Loucy (cell line): ENCODE measurements around the gene KLF13.

Experiments used
- H2AFZ ChIP-seq: fragments of 200-600 bp; sonication (generic); 2 replicates; pipeline ENCODE4 v1.6.0; 2016; ENCODE audit warnings: antibody characterized with exemption, mild to moderate bottlenecking, low read length, moderate library complexity
- H3F3A ChIP-seq: fragments of 200-600 bp; 2 replicates; pipeline ENCODE4 v1.6.0; 2016; ENCODE audit warnings: antibody characterized with exemption, low read depth, mild to moderate bottlenecking
- H3K27me3 ChIP-seq: fragments of 200-600 bp; sonication (generic); 2 replicates; pipeline ENCODE4 v1.6.1; 2014; ENCODE audit warnings: low read length, mild to moderate bottlenecking; ENCODE audit not compliant: insufficient read depth, poor library complexity, severe bottlenecking
- H3K36me3 ChIP-seq: fragments of 200-600 bp; sonication (generic); 2 replicates; pipeline ENCODE4 v1.6.1; 2016; ENCODE audit warnings: low read length; ENCODE audit not compliant: insufficient read depth
- H3K4me1 ChIP-seq: fragments of 200-600 bp; sonication (generic); 2 replicates; pipeline ENCODE4 v1.5.1; 2014; ENCODE audit warnings: low read length, mild to moderate bottlenecking; ENCODE audit not compliant: insufficient read depth, poor library complexity, severe bottlenecking
- H3K4me2 ChIP-seq: fragments of 200-600 bp; sonication (generic); 2 replicates; pipeline ENCODE4 v1.6.0; 2014; ENCODE audit warnings: antibody characterized with exemption, low read length, low read depth, mild to moderate bottlenecking; ENCODE audit not compliant: poor library complexity, severe bottlenecking
- H3K4me3 ChIP-seq: fragments of 200-600 bp; sonication (generic); 2 replicates; pipeline ENCODE4 v1.5.1; 2014; ENCODE audit warnings: low read length, mild to moderate bottlenecking, mixed read lengths; ENCODE audit not compliant: poor library complexity, severe bottlenecking
- H3K79me2 ChIP-seq: fragments of 200-600 bp; sonication (generic); 2 replicates; pipeline ENCODE4 v1.6.1; 2014; ENCODE audit warnings: low read length; ENCODE audit not compliant: insufficient read depth
- H3K9ac ChIP-seq: fragments of 200-600 bp; sonication (generic); 2 replicates; pipeline ENCODE4 v1.6.0; 2014; ENCODE audit warnings: mild to moderate bottlenecking, low read depth, low read length, moderate library complexity; ENCODE audit not compliant: poor library complexity, severe bottlenecking
- H3K9me2 ChIP-seq: fragments of 200-600 bp; sonication (generic); replicated peaks from 2 replicates; pipeline ENCODE4 v1.6.1; 2016; ENCODE audit warnings: low read depth, low read length, mixed read lengths
- H3K9me3 ChIP-seq: fragments of 200-600 bp; sonication (generic); 2 replicates; pipeline ENCODE4 v1.6.1; 2014; ENCODE audit warnings: mild to moderate bottlenecking, antibody characterized with exemption, low read length, low read depth; ENCODE audit not compliant: insufficient read depth
- H4K20me1 ChIP-seq: fragments of 200-600 bp; sonication (generic); 2 replicates; pipeline ENCODE4 v1.6.0; 2014; ENCODE audit warnings: antibody characterized with exemption, low read length, mild to moderate bottlenecking; ENCODE audit not compliant: insufficient read depth, poor library complexity, severe bottlenecking
- EZH2phosphoT487 ChIP-seq: fragments of 200-600 bp; IDR thresholded peaks from 2 replicates; pipeline ENCODE4 v1.6.1; 2018; ENCODE audit warnings: antibody characterized with exemption, mild to moderate bottlenecking, moderate library complexity, borderline replicate concordance
- TF ChIP-seq, protein P1 (sequence below): fragments of 200-600 bp; sonication (generic); conservative IDR thresholded peaks from 2 replicates; pipeline ENCODE4 v1.5.1; 2014; ENCODE audit warnings: mild to moderate bottlenecking, antibody characterized with exemption, low read length

KLF13 gene

DNA sequence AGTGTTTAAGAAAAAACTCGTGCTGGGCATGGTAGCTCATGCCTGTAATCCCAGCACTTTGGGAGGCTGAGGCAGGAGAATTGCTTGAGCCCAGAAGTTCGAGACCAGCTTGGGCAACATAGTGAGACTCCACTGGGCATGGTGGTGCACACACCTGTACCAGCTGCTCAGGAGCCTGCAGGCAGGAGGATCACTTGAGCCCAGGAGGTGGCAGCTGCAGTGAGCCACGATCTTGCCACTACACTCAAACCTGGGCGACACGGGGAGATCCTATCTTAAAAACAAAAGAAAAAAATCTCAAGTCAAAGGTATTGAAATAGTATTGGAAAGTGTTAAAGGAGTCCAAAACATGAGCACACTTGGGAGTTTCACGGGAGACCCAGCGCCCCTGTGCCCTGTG is 14.0 kb downstream of the KLF13 start:
- H3K79me2 ChIP-seq, result peaks cover 100% of the 10 kb centered on the region
- no peak overlapping the region for H3K4me3 ChIP-seq
- no peak for TF ChIP-seq EZH2phosphoT487
- no peak overlapping the region for H3K9ac ChIP-seq
- H3K27me3 ChIP-seq, result no peaks in the 10 kb centered on the region
- peaks cover 11% of the 10 kb centered on the region; the same call in 1 of the 2 replicates for H3K36me3 ChIP-seq
- no peak overlapping the region for H3K4me2 ChIP-seq
- peaks cover 20% of the 10 kb centered on the region for H3K4me1 ChIP-seq
- no peaks in the 10 kb centered on the region for H3K9me2 ChIP-seq
- peaks cover 93% of the 10 kb centered on the region for H4K20me1 ChIP-seq
- H2AFZ ChIP-seq, result no peak overlapping the region
- no peaks in the 10 kb centered on the region for H3K9me3 ChIP-seq
- no peaks in the 10 kb centered on the region for H3F3A ChIP-seq

DNA sequence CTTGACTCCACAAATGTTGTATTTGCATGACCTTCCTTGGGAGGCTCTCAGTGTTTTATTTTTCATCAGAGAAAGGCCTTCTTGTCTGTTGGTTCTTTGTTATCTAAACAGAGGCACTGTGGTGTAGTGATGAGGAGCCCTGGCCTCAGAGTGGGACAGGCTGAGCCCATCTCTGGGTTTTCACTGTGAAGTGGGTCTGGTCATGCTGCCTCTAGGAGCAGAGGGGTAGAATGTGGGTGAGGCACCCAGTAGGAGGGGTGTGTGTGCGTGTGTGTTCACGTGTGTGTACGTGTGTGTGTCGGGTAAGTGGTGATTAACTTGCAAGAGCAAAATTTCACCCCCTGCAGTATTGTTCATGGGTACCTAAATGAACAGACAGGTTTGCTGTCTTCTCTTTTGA is 14.4 kb downstream of the KLF13 start:
- Histone ChIP-seq H3K27me3 (no peaks in the 10 kb centered on the region), H3K79me2 (peaks cover 100% of the 10 kb centered on the region), H3K4me1 (peaks cover 20% of the 10 kb centered on the region), H2AFZ (no peak overlapping the region), H3K9me3 (no peaks in the 10 kb centered on the region), H3K4me2 (no peak overlapping the region), H3K4me3 (no peak overlapping the region), H3F3A (no peaks in the 10 kb centered on the region), H3K9me2 (no peaks in the 10 kb centered on the region), H3K36me3 (peaks cover 11% of the 10 kb centered on the region; the same call in 1 of the 2 replicates), H4K20me1 (peaks cover 91% of the 10 kb centered on the region), H3K9ac (no peak overlapping the region)
- TF ChIP-seq, protein P1, sequence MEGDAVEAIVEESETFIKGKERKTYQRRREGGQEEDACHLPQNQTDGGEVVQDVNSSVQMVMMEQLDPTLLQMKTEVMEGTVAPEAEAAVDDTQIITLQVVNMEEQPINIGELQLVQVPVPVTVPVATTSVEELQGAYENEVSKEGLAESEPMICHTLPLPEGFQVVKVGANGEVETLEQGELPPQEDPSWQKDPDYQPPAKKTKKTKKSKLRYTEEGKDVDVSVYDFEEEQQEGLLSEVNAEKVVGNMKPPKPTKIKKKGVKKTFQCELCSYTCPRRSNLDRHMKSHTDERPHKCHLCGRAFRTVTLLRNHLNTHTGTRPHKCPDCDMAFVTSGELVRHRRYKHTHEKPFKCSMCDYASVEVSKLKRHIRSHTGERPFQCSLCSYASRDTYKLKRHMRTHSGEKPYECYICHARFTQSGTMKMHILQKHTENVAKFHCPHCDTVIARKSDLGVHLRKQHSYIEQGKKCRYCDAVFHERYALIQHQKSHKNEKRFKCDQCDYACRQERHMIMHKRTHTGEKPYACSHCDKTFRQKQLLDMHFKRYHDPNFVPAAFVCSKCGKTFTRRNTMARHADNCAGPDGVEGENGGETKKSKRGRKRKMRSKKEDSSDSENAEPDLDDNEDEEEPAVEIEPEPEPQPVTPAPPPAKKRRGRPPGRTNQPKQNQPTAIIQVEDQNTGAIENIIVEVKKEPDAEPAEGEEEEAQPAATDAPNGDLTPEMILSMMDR, result no peak
- no peak for TF ChIP-seq EZH2phosphoT487

DNA sequence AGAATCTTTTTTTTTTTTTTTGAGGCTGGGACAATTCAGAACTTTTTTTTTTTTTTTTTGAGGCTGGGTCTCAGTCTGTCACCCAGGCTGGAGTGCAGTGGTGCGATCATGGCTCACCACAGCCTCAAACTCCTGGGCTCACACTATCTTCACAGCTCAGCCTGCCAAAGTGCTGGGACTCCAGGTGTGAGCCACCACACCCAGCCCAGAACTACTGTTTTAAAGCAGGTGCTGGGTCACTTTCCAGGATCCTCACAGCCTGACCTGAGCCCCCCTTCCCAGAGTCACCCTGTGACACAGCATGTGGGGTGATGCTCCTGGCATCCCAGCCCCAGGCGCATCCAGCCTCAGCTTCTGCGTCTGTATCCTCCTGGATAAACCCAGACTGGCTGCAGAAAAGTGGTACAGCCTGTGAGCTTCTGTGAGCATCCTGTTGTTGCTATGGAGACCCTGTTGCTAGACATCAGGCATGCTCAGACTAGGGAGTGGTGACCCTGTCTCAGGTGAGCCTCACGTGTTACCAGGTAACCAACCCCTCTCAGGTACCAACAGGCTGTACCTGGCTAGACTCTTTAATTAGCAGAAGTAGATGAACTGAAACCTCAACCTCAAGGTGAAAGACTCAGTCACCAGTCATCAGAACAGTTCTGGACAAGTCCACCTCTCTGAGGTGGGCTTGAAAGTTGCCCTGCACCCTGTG is 15.0 kb downstream of the KLF13 start:
- Histone ChIP-seq H2AFZ (no peak overlapping the region), H3K4me1 (peaks cover 20% of the 10 kb centered on the region), H3K9me2 (no peaks in the 10 kb centered on the region), H3K79me2 (peaks cover 100% of the 10 kb centered on the region), H3K9ac (no peak overlapping the region), H3K4me3 (no peak overlapping the region), H3K9me3 (no peaks in the 10 kb centered on the region), H3F3A (no peaks in the 10 kb centered on the region), H3K36me3 (peaks cover 11% of the 10 kb centered on the region; the same call in 1 of the 2 replicates), H3K4me2 (no peak overlapping the region), H4K20me1 (peaks cover 91% of the 10 kb centered on the region), H3K27me3 (no peaks in the 10 kb centered on the region)
- TF ChIP-seq, protein P1, result no peak
- TF ChIP-seq EZH2phosphoT487, result no peak

DNA sequence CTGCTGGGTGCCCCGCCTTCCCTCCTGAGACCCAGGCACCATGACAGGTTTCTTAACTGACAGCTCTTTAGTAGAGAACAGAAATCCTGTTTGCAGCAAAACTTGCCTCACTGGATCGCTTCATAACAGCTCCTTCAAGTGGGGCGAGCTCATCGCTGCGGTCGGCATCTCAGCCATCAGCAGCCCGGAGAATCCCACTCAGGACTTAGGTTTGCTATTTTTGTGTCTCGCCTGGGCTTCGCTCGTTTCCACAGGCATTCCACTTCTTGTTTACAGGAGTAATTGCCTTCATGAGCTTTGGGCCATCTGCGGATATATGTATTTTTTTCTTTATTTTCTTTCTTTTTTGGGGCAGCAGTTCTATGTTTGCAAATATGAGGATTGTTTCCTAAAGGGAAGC is 15.7 kb downstream of the KLF13 start:
- no peaks in the 10 kb centered on the region for H3F3A ChIP-seq
- peaks cover 11% of the 10 kb centered on the region; the same call in 1 of the 2 replicates for H3K36me3 ChIP-seq
- no peaks in the 10 kb centered on the region for H3K27me3 ChIP-seq
- H3K79me2 ChIP-seq, result peaks cover 100% of the 10 kb centered on the region
- H3K4me1 ChIP-seq, result peaks cover 26% of the 10 kb centered on the region
- no peaks in the 10 kb centered on the region for H3K9me3 ChIP-seq
- no peaks in the 10 kb centered on the region for H3K9me2 ChIP-seq
- H2AFZ ChIP-seq, result no peak overlapping the region
- H3K9ac ChIP-seq, result no peak overlapping the region
- peaks cover 92% of the 10 kb centered on the region for H4K20me1 ChIP-seq
- TF ChIP-seq EZH2phosphoT487, result no peak
- TF ChIP-seq, protein P1, result no peak
- H3K4me3 ChIP-seq, result no peak overlapping the region
- no peak overlapping the region for H3K4me2 ChIP-seq
